ENCODE data around the gene WIZ.

The WIZ gene

DNA sequence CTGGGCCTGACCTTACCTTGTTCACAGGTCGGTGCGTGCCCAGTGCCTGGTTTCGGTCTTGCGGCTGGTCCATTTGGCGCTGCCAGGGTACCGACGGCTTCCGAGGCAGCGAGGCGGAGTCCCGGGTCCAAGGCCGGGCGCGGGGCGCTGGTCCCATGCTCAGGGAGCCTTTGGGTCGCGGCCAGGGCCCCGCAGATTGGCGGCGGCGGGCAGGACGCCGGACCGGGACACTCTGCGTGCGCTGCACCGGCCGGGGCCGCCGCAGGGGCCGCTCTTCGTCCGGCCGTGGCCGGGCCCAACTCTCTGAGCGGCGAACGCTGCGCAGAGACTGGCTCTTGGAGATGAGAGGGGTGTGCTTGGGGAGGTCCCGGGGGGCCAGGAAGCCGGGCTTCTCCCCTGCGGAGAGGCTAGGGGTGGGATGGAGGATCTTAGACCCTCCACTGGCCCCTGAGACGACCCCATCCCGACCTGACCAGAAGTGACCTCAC lies 3.4 kb upstream of the WIZ start:
- H3K4me3 ChIP-seq (replicated peaks; ENCODE audit: low read depth, low read length), result peak overlapping the region; percentile 19; the same call in 1 of the 2 replicates
- no peak for DNase-seq (ENCODE audit: extremely low read depth, low read depth)
- no peak for TF ChIP-seq CTCF (IDR thresholded peaks at IDR 0.05; ENCODE audit: low read depth, low read length, missing control alignments)

- no peak for TF ChIP-seq CTCF (IDR thresholded peaks at IDR 0.05; ENCODE audit: low read depth, low read length, missing control alignments)
- DNase-seq (ENCODE audit: extremely low read depth, low read depth), result no peak
- peak overlapping the region; percentile 19; the same call in 1 of the 2 replicates for H3K4me3 ChIP-seq (replicated peaks; ENCODE audit: low read depth, low read length)
Measured at GRCh38 chr19:15452111-15453047, 2.6 kb upstream of the WIZ start.

DNA sequence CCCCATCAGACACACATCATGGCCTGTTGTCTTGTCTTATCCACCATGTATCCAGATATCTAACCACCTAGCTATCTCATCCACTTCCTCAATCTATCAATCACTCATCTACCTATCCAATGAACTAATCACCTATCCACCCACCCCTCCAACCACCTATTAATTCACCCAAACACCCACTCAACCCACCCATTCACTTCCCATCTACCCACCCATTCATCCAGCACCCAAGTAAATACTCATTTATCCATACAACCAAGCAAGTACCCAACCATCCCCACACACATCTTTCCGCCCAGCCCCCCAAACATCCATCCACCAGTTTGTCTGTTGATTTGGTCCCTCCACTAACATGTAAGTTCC lies 753 bp upstream of the WIZ start:
- no peak for TF ChIP-seq CTCF (IDR thresholded peaks at IDR 0.05; ENCODE audit: low read depth, low read length, missing control alignments)

DNA sequence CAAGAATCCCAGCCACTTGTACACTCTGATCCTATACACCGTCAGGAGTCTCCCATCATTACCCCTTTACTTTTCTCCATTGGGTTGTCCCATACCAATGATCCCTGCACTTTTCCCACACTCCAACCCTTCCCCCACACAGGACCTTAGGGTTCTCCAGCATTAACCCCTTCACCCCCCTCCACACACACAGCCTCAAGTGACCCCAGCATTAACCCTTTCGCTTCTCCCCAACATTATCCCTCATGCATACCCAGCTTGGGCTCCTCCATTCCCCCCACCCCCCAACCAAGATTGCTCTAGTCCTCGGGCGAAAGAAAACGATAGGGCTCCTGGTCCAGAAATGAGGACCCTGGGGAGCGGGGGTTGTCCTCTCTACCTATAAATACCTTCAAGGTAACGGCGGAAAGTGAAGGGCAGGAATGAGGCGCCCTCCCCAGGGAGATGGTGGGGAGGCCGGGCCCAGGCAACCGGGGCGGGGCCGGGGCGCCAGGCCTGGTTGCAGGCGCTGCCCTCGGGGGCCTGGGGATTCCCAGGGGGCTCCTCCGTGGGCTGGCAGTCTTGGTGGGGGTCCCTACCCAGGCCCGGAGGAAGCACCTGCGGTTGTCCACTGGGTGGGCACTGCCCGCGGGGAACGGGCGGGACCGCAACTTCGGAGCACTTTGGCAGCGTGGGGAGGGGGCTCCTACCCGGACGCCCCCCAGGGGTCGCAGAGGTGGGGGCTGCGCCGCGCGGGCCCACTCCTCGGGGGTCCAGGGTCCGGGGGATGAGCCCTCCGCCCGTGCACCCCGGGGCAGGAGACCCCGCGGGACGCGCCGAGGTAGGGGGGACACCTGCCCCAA lies 757 bp downstream of the WIZ start:
- peak overlapping the region; percentile 45 for H3K4me3 ChIP-seq (replicated peaks; ENCODE audit: low read depth, low read length)
- DNase-seq (ENCODE audit: extremely low read depth, low read depth), result no peak
- no peak for TF ChIP-seq CTCF (IDR thresholded peaks at IDR 0.05; ENCODE audit: low read depth, low read length, missing control alignments)

More for the DNA sequence above, 753 bp upstream of the WIZ start:
- no peak for DNase-seq (ENCODE audit: extremely low read depth, low read depth)
- H3K4me3 ChIP-seq (replicated peaks; ENCODE audit: low read depth, low read length), result no peak overlapping the region

DNA sequence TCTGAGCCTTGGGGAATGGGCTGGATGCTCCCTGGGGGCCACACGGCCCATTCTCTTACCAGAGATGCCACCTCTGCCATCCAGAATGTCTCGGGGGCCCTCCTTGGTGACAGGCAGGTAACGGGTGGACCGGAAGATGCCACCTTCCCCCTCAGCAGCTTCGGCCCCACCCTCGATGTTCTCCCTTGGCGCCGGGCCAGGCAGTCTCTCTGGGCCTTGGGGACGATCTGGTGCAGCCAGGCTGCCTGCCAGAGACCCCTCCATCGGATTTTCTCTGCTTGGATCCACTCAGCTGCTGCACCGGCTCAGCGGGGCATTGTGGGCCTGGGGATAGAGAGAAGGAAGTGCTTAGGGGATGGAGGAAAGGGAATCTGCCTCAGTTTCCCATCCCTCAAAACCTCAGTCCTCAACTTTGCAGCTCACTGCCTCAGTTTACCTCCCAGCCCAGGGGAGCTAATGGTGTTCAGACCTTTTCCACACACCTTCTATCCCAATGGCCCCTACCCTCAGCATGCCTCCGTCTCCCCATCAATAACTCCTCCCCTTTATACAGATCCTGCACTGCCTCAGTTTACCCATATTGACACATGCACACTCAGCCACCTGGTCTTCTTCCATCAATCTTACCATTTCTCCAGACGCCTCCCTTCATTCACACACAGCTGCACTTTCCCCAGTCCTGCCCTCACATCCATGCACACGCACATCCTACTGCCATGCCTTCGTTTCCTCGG lies 1.5 kb downstream of the WIZ start:
- H3K4me3 ChIP-seq (replicated peaks; ENCODE audit: low read depth, low read length), result no peak overlapping the region
- no peak for DNase-seq (ENCODE audit: extremely low read depth, low read depth)
- no peak for TF ChIP-seq CTCF (IDR thresholded peaks at IDR 0.05; ENCODE audit: low read depth, low read length, missing control alignments)

GRCh38 chr19:15447057-15447456 lies 2.7 kb downstream of the WIZ start:
- H3K4me3 ChIP-seq (replicated peaks; ENCODE audit: low read depth, low read length), result no peak overlapping the region
- DNase-seq (ENCODE audit: extremely low read depth, low read depth), result no peak
- no peak for TF ChIP-seq CTCF (IDR thresholded peaks at IDR 0.05; ENCODE audit: low read depth, low read length, missing control alignments)
